Neural cell (in vitro differentiated cells): ENCODE results near the gene LPIN1. TPM values are rescaled to one million over a fixed set of nuclear protein-coding genes. Genes with fewer than 3 reads are reported as not detected.

ENCODE experiments used
- H2AFZ ChIP-seq: fragments of 200-600, 300-800 bp; sonication (generic), shearing (Covaris generic); 2 replicates; pipeline ENCODE4 v1.6.0; 2014; ENCODE audit warnings: low read depth, mild to moderate bottlenecking, antibody characterized with exemption, low read length, moderate library complexity
- H3F3A ChIP-seq: fragments of 200-600 bp; shearing (Covaris generic); 2 replicates; pipeline ENCODE4 v1.6.1; 2016; ENCODE audit warnings: mild to moderate bottlenecking, moderate library complexity, mixed read lengths, antibody characterized with exemption, low read length; ENCODE audit not compliant: insufficient read depth, poor library complexity, severe bottlenecking
- H3K27ac ChIP-seq: fragments of 200-600, 300-800 bp; sonication (generic), shearing (Covaris generic); 2 replicates; pipeline ENCODE4 v1.5.1; 2014; ENCODE audit warnings: mild to moderate bottlenecking, low read length, moderate library complexity
- H3K27me3 ChIP-seq: fragments of 300-800, 200-600 bp; sonication (generic), shearing (Covaris generic); 2 replicates; pipeline ENCODE4 v1.6.0; 2014; ENCODE audit warnings: mild to moderate bottlenecking, low read depth, low read length, moderate library complexity; ENCODE audit not compliant: insufficient read depth
- H3K36me3 ChIP-seq: fragments of 300-800, 200-600 bp; sonication (generic), shearing (Covaris generic); 2 replicates; pipeline ENCODE4 v1.5.1; 2014; ENCODE audit warnings: mild to moderate bottlenecking, antibody characterized with exemption, low read length, moderate library complexity; ENCODE audit not compliant: insufficient read depth
- H3K4me2 ChIP-seq: fragments of 300-800, 200-600 bp; sonication (generic), shearing (Covaris generic); 2 replicates; pipeline ENCODE4 v1.6.0; 2014; ENCODE audit warnings: mild to moderate bottlenecking, low read length
- H3K4me3 ChIP-seq: fragments of 300-800, 200-600 bp; sonication (generic), shearing (Covaris generic); 2 replicates; pipeline ENCODE4 v1.5.1; 2014; ENCODE audit warnings: mild to moderate bottlenecking, low read length, moderate library complexity
- H3K79me2 ChIP-seq: fragments of 200-600 bp; shearing (Covaris generic); replicated peaks from 2 replicates; pipeline ENCODE4 v1.6.0; 2014; ENCODE audit warnings: mild to moderate bottlenecking, low read length, moderate library complexity; ENCODE audit not compliant: insufficient read depth
- H3K9ac ChIP-seq: fragments of 300-800, 200-600 bp; sonication (generic), shearing (Covaris generic); 2 replicates; pipeline ENCODE4 v1.6.1; 2016; ENCODE audit warnings: mild to moderate bottlenecking, low read length, mixed read lengths
- H3K9me2 ChIP-seq: fragments of 200-600 bp; shearing (Covaris generic); 2 replicates; pipeline ENCODE4 v1.6.1; 2016; ENCODE audit warnings: mild to moderate bottlenecking, low read length, mixed read lengths; ENCODE audit not compliant: insufficient read depth
- H3K9me3 ChIP-seq: fragments of 200-600, 300-800 bp; sonication (generic), shearing (Covaris generic); 2 replicates; pipeline ENCODE4 v1.6.1; 2016; ENCODE audit warnings: mild to moderate bottlenecking, mixed run types, low read length, moderate library complexity, mixed read lengths
- H4K20me1 ChIP-seq: fragments of 200-600 bp; shearing (Covaris generic); 2 replicates; pipeline ENCODE4 v1.6.1; 2016; ENCODE audit warnings: mild to moderate bottlenecking, mixed run types; ENCODE audit not compliant: insufficient read depth
- CTCF ChIP-seq: fragments of 450-650 bp; IDR thresholded peaks from 2 replicates; pipeline ENCODE4 v1.5.1; 2014; ENCODE audit warnings: antibody characterized with exemption, mild to moderate bottlenecking, moderate library complexity; ENCODE audit not compliant: poor library complexity, severe bottlenecking
- EP300 ChIP-seq: fragments of 450-650 bp; conservative IDR thresholded peaks from 2 replicates; pipeline ENCODE4 v1.6.1; 2014; ENCODE audit warnings: antibody characterized with exemption, mild to moderate bottlenecking, moderate library complexity; ENCODE audit not compliant: poor library complexity, severe bottlenecking
- EZH2 ChIP-seq: fragments of 200-600, 300-800 bp; shearing (Covaris generic), sonication (generic); IDR thresholded peaks from 2 replicates; pipeline ENCODE4 v1.6.1; 2014; ENCODE audit warnings: antibody characterized with exemption, low read length, borderline replicate concordance, mild to moderate bottlenecking; ENCODE audit not compliant: insufficient read depth, poor library complexity, severe bottlenecking
- MXI1 ChIP-seq: fragments of 450-650 bp; conservative IDR thresholded peaks from 2 replicates; pipeline ENCODE4 v1.6.1; 2014; ENCODE audit warnings: antibody characterized with exemption, mild to moderate bottlenecking; ENCODE audit not compliant: poor library complexity, severe bottlenecking
- POLR2AphosphoS5 ChIP-seq: IDR thresholded peaks from 2 replicates; pipeline ENCODE4 v1.6.1; 2012
- RAD21 ChIP-seq: fragments of 450-650 bp; conservative IDR thresholded peaks from 2 replicates; pipeline ENCODE4 v1.6.1; 2014; ENCODE audit warnings: antibody characterized with exemption, mild to moderate bottlenecking, moderate library complexity
- REST ChIP-seq: IDR thresholded peaks from 2 replicates; pipeline ENCODE4 v1.6.1; 2012; ENCODE audit warnings: borderline replicate concordance
- SMC3 ChIP-seq: fragments of 450-650 bp; conservative IDR thresholded peaks from 2 replicates; pipeline ENCODE4 v1.6.1; 2014; ENCODE audit warnings: antibody characterized with exemption, mild to moderate bottlenecking, moderate library complexity; ENCODE audit not compliant: poor library complexity
- TAF1 ChIP-seq: IDR thresholded peaks from 2 replicates; pipeline ENCODE4 v1.6.1; 2012; ENCODE audit warnings: low read depth
- polyA plus RNA-seq: library from polyadenylated mRNA; depleted of rRNA; stranded (reverse); fragments of >200 nt; gene quantifications from 2 replicates; pipeline ENCODE4 v1.2.3, GENCODE V29; 2014

The LPIN1 gene
- polyA plus RNA-seq, 1 donor from 2014 or later: 47.5 TPM

- Histone ChIP-seq H3K79me2 (no peaks in the 10 kb centered on the region), H2AFZ (no peak overlapping the region), H3K4me3 (no peak overlapping the region), H3K4me2 (no peak overlapping the region), H3K27me3 (no peaks in the 10 kb centered on the region), H3F3A (no peaks in the 10 kb centered on the region), H3K9me2 (no peaks in the 10 kb centered on the region), H4K20me1 (no peaks in the 10 kb centered on the region), H3K9ac (no peak overlapping the region), H3K27ac (no peak overlapping the region), H3K36me3 (no peaks in the 10 kb centered on the region), H3K9me3 (no peaks in the 10 kb centered on the region)
- TF ChIP-seq REST (no peak), EZH2 (no peak), EP300 (no peak), MXI1 (no peak), RAD21 (no peak), TAF1 (no peak), CTCF (no peak), SMC3 (no peak), POLR2AphosphoS5 (no peak)
Observed at GRCh38 chr2:11697103-11697871, 49.1 kb upstream of the LPIN1 start.

GRCh38 chr2:11698009-11698922 is 48.2 kb upstream of the LPIN1 start:
- no peak overlapping the region for H3K9ac ChIP-seq
- H3K79me2 ChIP-seq: no peaks in the 10 kb centered on the region
- no peaks in the 10 kb centered on the region for H3K9me3 ChIP-seq
- H3F3A ChIP-seq: no peaks in the 10 kb centered on the region
- H3K27ac ChIP-seq: no peak overlapping the region
- no peaks in the 10 kb centered on the region for H3K9me2 ChIP-seq
- TF ChIP-seq SMC3 (no peak), RAD21 (no peak), REST (no peak), EP300 (no peak), EZH2 (no peak), POLR2AphosphoS5 (no peak), TAF1 (no peak), MXI1 (no peak), CTCF (no peak)
- H3K4me3 ChIP-seq: no peak overlapping the region
- no peak overlapping the region for H3K4me2 ChIP-seq
- no peaks in the 10 kb centered on the region for H3K36me3 ChIP-seq
- H4K20me1 ChIP-seq: no peaks in the 10 kb centered on the region
- H3K27me3 ChIP-seq: no peaks in the 10 kb centered on the region
- no peak overlapping the region for H2AFZ ChIP-seq
